Right lobe of liver (tissue), 4 donors: Measurements from ENCODE around the gene GARIN3.

ENCODE experiments used
- POLR2A ChIP-seq: fragments of 450-650 bp; IDR thresholded peaks from one replicate; pipeline ENCODE4 v1.6.1; 2017; ENCODE audit warnings: antibody characterized with exemption, mild to moderate bottlenecking
- TF ChIP-seq, protein P1 (sequence below), 4 donors: fragments of 200-600 bp in 3 of 4; fragments of 450-650 bp in 1 of 4; IDR thresholded peaks; one replicate each; pipeline versions ENCODE4 v1.5.1 to v1.8.0; 2016 to 2022; ENCODE audit warnings: antibody characterized with exemption in 4 of 4, mild to moderate bottlenecking in 2 of 4
- donor health status: DM: no; HTN: no; CAD: no.
- donor health status: DM: no; HTN: no; CAD: no.
- donor health status: DM: no; HTN: yes; CAD: no.

- TF ChIP-seq, protein P1, sequence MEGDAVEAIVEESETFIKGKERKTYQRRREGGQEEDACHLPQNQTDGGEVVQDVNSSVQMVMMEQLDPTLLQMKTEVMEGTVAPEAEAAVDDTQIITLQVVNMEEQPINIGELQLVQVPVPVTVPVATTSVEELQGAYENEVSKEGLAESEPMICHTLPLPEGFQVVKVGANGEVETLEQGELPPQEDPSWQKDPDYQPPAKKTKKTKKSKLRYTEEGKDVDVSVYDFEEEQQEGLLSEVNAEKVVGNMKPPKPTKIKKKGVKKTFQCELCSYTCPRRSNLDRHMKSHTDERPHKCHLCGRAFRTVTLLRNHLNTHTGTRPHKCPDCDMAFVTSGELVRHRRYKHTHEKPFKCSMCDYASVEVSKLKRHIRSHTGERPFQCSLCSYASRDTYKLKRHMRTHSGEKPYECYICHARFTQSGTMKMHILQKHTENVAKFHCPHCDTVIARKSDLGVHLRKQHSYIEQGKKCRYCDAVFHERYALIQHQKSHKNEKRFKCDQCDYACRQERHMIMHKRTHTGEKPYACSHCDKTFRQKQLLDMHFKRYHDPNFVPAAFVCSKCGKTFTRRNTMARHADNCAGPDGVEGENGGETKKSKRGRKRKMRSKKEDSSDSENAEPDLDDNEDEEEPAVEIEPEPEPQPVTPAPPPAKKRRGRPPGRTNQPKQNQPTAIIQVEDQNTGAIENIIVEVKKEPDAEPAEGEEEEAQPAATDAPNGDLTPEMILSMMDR (IDR thresholded peaks at IDR 0.05): no peak
- TF ChIP-seq POLR2A: no peak
These were observed 14.6 kb upstream of the GARIN3 start, which contains the start of gene ITK for GRCh38 chr5:157180374-157181264.
